Activated naive CD8-positive, alpha-beta T cell (primary cell): ENCODE data around the gene OR7C1.
"Not testable (repeated sequence)": the region's sequence is repeated elsewhere in the genome, so short reads cannot be mapped to it uniquely, and the experiment has no call there.

ENCODE experiments used
- H3K27ac Mint-ChIP-seq: one replicate; pipeline ENCODE4 v1.8.0; 2021; ENCODE audit warnings: mixed read lengths
- H3K27me3 Mint-ChIP-seq: one replicate; pipeline ENCODE4 v1.8.0; 2021; ENCODE audit warnings: mixed read lengths
- H3K36me3 Mint-ChIP-seq: one replicate; pipeline ENCODE4 v1.8.0; 2021; ENCODE audit warnings: mixed read lengths
- H3K4me1 Mint-ChIP-seq: one replicate; pipeline ENCODE4 v1.8.0; 2021; ENCODE audit warnings: low read depth, mixed read lengths
- H3K4me3 Mint-ChIP-seq: one replicate; pipeline ENCODE4 v1.8.0; 2021; ENCODE audit warnings: mild to moderate bottlenecking, mixed read lengths
- H3K9me3 Mint-ChIP-seq: one replicate; pipeline ENCODE4 v1.8.0; 2021; ENCODE audit warnings: low read depth, mixed read lengths

The OR7C1 gene

GRCh38 chr19:14804765-14805164, 30.2 kb downstream of the OR7C1 start:
- Mint-ChIP-seq H3K9me3 (no peaks in the 10 kb centered on the region), H3K36me3 (no peaks in the 10 kb centered on the region), H3K4me1 (peaks cover 5% of the 10 kb centered on the region), H3K27me3 (peaks cover 6% of the 10 kb centered on the region), H3K4me3 (no peak overlapping the region), H3K27ac (no peak overlapping the region)

- Mint-ChIP-seq H3K4me3 (no peak overlapping the region), H3K27ac (no peak overlapping the region), H3K4me1 (no peaks in the 10 kb centered on the region), H3K9me3 (no peaks in the 10 kb centered on the region), H3K36me3 (no peaks in the 10 kb centered on the region), H3K27me3 (peaks cover 8% of the 10 kb centered on the region)
Observed at GRCh38 chr19:14798760-14799159, 36.2 kb downstream of the OR7C1 start.

- Mint-ChIP-seq H3K4me3 (no peak overlapping the region), H3K27ac (no peak overlapping the region), H3K36me3 (no peaks in the 10 kb centered on the region), H3K27me3 (peaks cover 9% of the 10 kb centered on the region), H3K9me3 (no peaks in the 10 kb centered on the region), H3K4me1 (no peaks in the 10 kb centered on the region)
Observed at GRCh38 chr19:14796021-14796420, 39.0 kb downstream of the OR7C1 start.

GRCh38 chr19:14795078-14795721, 39.8 kb downstream of the OR7C1 start:
- H3K27me3 Mint-ChIP-seq, result peaks cover 9% of the 10 kb centered on the region

GRCh38 chr19:14792250-14792649, 42.7 kb downstream of the OR7C1 start:
- H3K36me3 Mint-ChIP-seq, H3K4me1 Mint-ChIP-seq, H3K27ac Mint-ChIP-seq, H3K4me3 Mint-ChIP-seq, H3K27me3 Mint-ChIP-seq, H3K9me3 Mint-ChIP-seq: not testable (repeated sequence)

More at GRCh38 chr19:14795078-14795721, 39.8 kb downstream of the OR7C1 start:
- Mint-ChIP-seq H3K4me3 (no peak overlapping the region), H3K9me3 (no peaks in the 10 kb centered on the region), H3K4me1 (no peaks in the 10 kb centered on the region), H3K27ac (no peak overlapping the region), H3K36me3 (no peaks in the 10 kb centered on the region)

GRCh38 chr19:14786421-14786851, 48.5 kb downstream of the OR7C1 start:
- peaks cover 9% of the 10 kb centered on the region for H3K27me3 Mint-ChIP-seq
- no peak overlapping the region for H3K27ac Mint-ChIP-seq
- H3K4me3 Mint-ChIP-seq, result peak overlapping the region; percentile 2

GRCh38 chr19:14785102-14785793, 49.7 kb downstream of the OR7C1 start:
- peaks cover 12% of the 10 kb centered on the region for H3K27me3 Mint-ChIP-seq
- not testable (repeated sequence) for H3K9me3 Mint-ChIP-seq, H3K4me3 Mint-ChIP-seq, H3K4me1 Mint-ChIP-seq, H3K27ac Mint-ChIP-seq, H3K36me3 Mint-ChIP-seq

More at GRCh38 chr19:14786421-14786851, 48.5 kb downstream of the OR7C1 start:
- H3K36me3 Mint-ChIP-seq, result no peaks in the 10 kb centered on the region
- peaks cover 9% of the 10 kb centered on the region for H3K4me1 Mint-ChIP-seq
- no peaks in the 10 kb centered on the region for H3K9me3 Mint-ChIP-seq

GRCh38 chr19:14784730-14785101, 50.3 kb downstream of the OR7C1 start:
- peaks cover 12% of the 10 kb centered on the region for H3K27me3 Mint-ChIP-seq
- not testable (repeated sequence) for H3K27ac Mint-ChIP-seq, H3K36me3 Mint-ChIP-seq, H3K9me3 Mint-ChIP-seq, H3K4me3 Mint-ChIP-seq, H3K4me1 Mint-ChIP-seq

- H3K27me3 Mint-ChIP-seq, result peaks cover 16% of the 10 kb centered on the region
- not testable (repeated sequence) for H3K4me1 Mint-ChIP-seq, H3K27ac Mint-ChIP-seq, H3K36me3 Mint-ChIP-seq, H3K4me3 Mint-ChIP-seq, H3K9me3 Mint-ChIP-seq
Observed at GRCh38 chr19:14783410-14783998, 51.5 kb downstream of the OR7C1 start.

- no peaks in the 10 kb centered on the region for H3K9me3 Mint-ChIP-seq
- peaks cover 9% of the 10 kb centered on the region for H3K4me1 Mint-ChIP-seq
- no peak overlapping the region for H3K4me3 Mint-ChIP-seq
- no peaks in the 10 kb centered on the region for H3K36me3 Mint-ChIP-seq
- no peak overlapping the region for H3K27ac Mint-ChIP-seq
- H3K27me3 Mint-ChIP-seq, result peaks cover 17% of the 10 kb centered on the region
Observed at GRCh38 chr19:14782626-14783409, 52.2 kb downstream of the OR7C1 start.

GRCh38 chr19:14781713-14782536, 53.1 kb downstream of the OR7C1 start:
- peaks cover 20% of the 10 kb centered on the region for H3K27me3 Mint-ChIP-seq
- H3K36me3 Mint-ChIP-seq, H3K4me3 Mint-ChIP-seq, H3K27ac Mint-ChIP-seq, H3K9me3 Mint-ChIP-seq: not testable (repeated sequence)
- H3K4me1 Mint-ChIP-seq, result peaks cover 12% of the 10 kb centered on the region

GRCh38 chr19:14780622-14781225, 54.3 kb downstream of the OR7C1 start:
- H3K27ac Mint-ChIP-seq, H3K4me3 Mint-ChIP-seq, H3K9me3 Mint-ChIP-seq, H3K36me3 Mint-ChIP-seq: not testable (repeated sequence)
- Mint-ChIP-seq H3K4me1 (peaks cover 14% of the 10 kb centered on the region), H3K27me3 (peaks cover 21% of the 10 kb centered on the region)

- Mint-ChIP-seq H3K27me3 (peaks cover 17% of the 10 kb centered on the region), H3K9me3 (no peaks in the 10 kb centered on the region), H3K36me3 (no peaks in the 10 kb centered on the region), H3K4me3 (no peak overlapping the region), H3K4me1 (peaks cover 11% of the 10 kb centered on the region), H3K27ac (no peak overlapping the region)
Observed at GRCh38 chr19:14779151-14779550, 55.8 kb downstream of the OR7C1 start.
